Heart left ventricle (tissue), 13 donors: ENCODE data around the gene DGKB.

Experiments used
- POLR2A ChIP-seq, 2 donors: fragments of 450-650 bp; IDR thresholded peaks; one replicate each; pipeline ENCODE4 v1.6.1; 2017; ENCODE audit warnings: antibody characterized with exemption in 2 of 2, mild to moderate bottlenecking in 2 of 2, moderate library complexity in 2 of 2
- TF ChIP-seq, protein P1 (sequence below), 12 donors: fragments of 200-600 bp; sonication (generic) in 4 of 12; IDR thresholded peaks; one replicate each; pipeline versions ENCODE4 v1.5.0 to v1.8.0; 2018 to 2022; ENCODE audit warnings: antibody characterized with exemption in 12 of 12, mild to moderate bottlenecking in 5 of 12
- donor health status: ischemic (EF 13 %, LVEDD 7.1; RV severe dilation, severe dysfunction).
- donor health status: DM: no; HTN: yes; CAD: no.
- donor health status: DM: no; HTN: no; CAD: no.
- donor health status: ischemic (EF 25% LVEDD 6.9; RV normal size, moderate dysfunction).
- donor health status: ischemic (EF 25% LVEDD 5.7; RV mildly dilated, moderate dysfunction).
- donor health status: ischemic (EF 35%, LVEDD 5.7; RV mildly dilated, moderate dysfunction).
- donor health status: nonischemic (EF 11% LVEDD 7.7; RV severe dilation, severe dysfunction).
- donor health status: DM: yes; HTN: yes; CAD: no.
- donor health status: PGD.
- donor health status: ischemic (EF 29% LVEDD 5.4; RV normal size, mild dysfunction).
- donor health status: nonischemic (EF 23%, LVEDD 6.1; RV moderate dilation, normal function).

DNA sequence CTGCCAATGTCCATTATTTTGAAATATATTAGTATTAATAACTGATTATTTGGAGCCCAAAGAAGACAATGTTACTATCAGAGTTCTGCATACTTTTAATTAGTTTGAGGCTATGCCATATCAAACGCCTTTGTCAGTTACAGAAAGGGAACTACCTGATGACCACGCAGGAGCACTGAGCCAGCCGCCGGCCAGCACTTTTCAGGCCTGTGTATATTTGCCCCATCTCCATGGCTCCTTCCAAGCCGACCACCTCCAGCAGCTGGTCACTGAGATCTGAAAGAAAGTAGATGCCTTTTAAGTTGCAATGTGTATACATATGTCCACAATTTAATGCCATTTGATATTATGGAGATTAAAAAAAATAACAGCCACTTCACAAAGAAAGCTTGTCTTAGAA is 724.7 kb downstream of the DGKB start:
- TF ChIP-seq, protein P1, sequence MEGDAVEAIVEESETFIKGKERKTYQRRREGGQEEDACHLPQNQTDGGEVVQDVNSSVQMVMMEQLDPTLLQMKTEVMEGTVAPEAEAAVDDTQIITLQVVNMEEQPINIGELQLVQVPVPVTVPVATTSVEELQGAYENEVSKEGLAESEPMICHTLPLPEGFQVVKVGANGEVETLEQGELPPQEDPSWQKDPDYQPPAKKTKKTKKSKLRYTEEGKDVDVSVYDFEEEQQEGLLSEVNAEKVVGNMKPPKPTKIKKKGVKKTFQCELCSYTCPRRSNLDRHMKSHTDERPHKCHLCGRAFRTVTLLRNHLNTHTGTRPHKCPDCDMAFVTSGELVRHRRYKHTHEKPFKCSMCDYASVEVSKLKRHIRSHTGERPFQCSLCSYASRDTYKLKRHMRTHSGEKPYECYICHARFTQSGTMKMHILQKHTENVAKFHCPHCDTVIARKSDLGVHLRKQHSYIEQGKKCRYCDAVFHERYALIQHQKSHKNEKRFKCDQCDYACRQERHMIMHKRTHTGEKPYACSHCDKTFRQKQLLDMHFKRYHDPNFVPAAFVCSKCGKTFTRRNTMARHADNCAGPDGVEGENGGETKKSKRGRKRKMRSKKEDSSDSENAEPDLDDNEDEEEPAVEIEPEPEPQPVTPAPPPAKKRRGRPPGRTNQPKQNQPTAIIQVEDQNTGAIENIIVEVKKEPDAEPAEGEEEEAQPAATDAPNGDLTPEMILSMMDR (IDR thresholded peaks at IDR 0.05), result no peak
- TF ChIP-seq POLR2A (IDR thresholded peaks at IDR 0.05), result no peak
